Activated CD4-positive, alpha-beta T cell treated with anti-CD3 and anti-CD28 coated beads, Interleukin-2, amount 50 U/mL, for 16 hours (primary cell): ENCODE results near the gene CNKSR1.
A peak's percentile ranks its signal among the peaks of the same experiment; 100 is the strongest.
"Not testable (repeated sequence)": the region's sequence is repeated elsewhere in the genome, so short reads cannot be mapped to it uniquely, and the experiment has no call there.

Experiments
- DNase-seq: peaks from one replicate; pipeline ENCODE4 v3.0.0-alpha.2; 2020

The CNKSR1 gene

DNA sequence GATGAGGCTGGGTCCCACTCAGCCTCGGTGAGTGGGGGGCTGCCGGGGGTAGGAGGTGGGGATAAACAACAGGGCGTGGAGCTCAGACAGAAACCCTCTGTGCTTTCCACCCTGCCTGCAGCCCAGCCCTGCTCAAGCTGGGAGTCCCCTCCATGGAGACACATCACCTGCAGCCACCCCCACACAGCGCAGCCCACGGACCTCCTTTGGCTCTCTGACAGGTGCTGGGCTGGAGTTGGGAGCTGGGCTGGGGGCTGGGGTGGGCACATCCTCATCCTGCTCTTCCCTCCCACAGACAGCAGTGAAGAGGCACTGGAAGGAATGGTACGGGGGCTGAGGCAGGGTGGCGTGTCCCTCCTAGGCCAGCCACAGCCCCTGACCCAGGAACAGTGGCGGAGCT is 11.2 kb downstream of the CNKSR1 start:
- DNase-seq = no peak

DNA sequence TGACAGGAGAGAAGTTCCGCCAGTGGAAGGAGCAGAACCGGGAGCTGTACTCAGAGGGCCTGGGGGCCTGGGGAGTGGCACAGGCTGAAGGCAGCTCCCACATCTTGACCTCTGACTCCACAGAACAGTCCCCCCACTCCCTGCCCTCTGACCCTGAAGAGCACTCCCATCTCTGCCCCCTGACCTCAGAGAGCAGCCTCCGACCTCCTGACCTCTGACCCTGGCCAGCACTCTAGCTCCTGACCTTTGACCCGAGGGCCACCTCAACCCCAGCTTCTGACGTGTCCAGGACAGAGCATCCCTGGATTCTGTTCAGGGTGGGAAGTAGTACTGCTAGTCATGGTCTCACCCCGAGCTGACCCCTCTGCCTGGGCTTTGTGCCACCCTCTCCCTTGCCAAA is 12.0 kb downstream of the CNKSR1 start:
- DNase-seq = no peak

DNA sequence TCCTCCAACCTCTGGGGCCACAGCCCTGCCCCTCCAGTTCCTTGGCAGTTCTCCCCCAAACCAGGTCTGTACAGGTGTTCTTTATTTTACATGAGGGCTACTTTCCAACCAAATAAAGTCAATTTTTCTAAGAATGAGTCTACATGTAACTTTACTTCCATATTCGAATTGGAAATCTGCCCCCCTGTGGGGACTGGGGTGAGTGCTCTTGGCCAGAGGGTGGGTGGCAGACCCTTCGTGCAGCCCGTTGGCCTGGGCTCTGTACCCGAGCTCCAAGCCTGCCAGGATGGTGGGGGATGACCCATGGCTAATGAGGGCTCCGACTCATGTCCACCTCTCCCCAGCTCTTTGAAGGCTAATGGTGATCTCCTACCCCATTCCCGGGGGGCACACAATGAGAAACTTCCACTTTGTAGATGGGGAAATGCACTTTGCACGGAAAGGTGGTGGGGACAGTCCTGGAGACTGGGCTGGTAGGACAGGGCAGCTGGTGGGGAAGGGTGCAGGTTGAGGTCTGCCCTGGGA is 12.5 kb downstream of the CNKSR1 start:
- no peak for DNase-seq

DNA sequence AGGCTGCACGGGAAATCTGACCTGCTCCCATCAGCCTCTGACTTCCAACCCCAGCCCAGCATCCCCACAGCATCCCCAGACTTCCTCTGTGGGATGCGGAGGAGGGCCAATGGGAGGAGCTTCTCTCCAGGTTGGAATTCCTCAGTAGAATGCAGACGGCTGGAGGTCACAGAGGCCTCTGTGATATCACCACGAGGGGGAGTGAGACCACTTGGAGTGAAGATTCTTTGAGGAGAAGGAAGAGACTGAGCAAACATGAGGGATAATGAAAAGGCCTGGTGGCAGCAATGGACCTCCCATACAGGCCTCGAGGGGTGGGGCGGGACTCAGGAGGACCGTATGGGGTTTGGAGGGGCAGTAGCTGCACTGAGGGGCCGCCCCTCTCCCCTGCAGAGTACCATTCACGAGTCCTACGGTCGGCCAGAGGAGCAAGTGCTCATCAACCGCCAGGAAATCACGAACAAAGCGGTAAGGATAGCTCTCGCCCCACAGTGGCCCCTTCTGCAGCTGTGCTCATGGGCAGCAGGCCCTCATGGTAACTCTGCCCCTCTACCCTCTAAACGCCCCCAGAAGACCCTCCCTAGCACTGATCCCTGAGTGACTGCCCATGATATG is 13.2 kb downstream of the CNKSR1 start, which contains the start of gene CATSPER4:
Gene CATSPER4 (plus strand): TSS at position 230 of the 615 bp plus-strand sequence. CDS start 26 bp downstream, at position 256.
- no peak for DNase-seq

DNA sequence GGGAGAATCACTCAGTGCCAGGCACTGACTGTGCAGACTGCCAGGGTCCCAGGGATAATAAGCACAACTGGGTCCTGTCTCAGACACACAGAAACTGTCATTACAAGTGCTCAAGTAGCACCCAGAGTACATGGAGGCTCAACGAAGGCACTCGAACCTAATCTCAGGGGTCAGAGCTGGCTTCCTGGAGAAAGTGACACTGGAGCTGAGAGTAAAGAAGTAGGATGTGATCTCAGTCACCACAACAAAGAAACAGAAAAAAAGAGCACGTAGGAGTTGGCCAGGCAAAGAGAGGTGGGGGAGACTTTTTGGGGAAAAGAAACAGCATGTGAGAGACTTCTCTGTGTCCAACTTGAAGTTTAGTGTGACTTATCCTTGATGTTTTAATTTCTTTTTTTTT is 14.4 kb downstream of the CNKSR1 start:
- DNase-seq = no peak

DNA sequence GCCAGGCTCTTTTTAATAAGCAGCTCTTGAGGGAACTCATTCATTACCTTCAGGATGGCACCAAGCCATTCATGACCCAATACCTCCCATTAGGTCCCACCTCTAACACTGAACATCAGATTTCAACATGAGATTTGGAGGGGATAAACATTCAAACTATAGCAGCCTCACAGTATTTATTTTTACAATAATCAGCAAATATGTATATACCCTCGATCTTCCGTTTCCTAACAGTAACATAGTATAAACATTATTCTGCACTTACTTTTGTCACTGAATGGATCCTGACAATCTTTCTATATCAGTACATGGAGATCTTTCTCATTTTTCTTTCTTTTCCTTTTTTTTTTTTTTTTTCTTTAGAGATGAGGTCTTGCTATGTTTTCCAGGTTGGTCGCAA is 18.5 kb downstream of the CNKSR1 start:
- no peak for DNase-seq

DNA sequence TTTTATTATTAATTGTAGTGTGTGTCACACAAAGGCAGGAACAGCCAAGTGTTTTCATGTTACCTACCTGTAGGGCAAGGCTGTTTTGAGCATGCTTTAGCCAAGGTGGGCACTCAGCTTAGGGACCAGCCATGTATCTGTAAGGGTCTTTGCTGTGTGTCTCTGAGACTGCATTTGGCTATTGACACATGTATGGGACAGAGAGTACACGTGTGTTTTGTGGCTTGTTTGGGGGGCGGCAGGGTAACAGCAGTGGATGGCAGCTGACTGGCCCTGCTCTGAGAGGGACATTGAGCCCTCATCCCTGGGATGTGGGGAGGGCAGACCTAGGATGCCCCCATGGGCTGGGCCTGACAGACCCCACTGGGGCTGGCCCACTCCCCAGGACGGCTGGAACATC is 20.0 kb downstream of the CNKSR1 start:
- DNase-seq = no peak

DNA sequence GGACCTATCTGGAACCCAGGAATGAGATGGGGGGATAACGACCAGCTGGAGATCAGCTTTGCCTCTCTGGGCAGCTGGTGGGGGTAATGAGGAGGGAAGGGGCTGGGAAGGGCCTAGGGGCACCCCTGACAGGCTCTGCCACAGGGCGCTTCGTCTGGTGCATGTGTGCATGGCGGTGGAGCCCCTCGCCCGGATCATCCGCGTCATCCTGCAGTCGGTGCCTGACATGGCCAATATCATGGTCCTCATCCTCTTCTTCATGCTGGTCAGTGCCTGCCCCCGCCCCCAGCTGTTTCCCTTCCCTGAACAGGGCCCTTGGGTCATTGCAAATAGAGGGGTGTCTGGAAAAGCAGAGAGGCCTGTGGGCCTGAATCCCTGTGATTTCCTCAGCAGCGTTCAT is 20.5 kb downstream of the CNKSR1 start:
- DNase-seq = no peak

DNA sequence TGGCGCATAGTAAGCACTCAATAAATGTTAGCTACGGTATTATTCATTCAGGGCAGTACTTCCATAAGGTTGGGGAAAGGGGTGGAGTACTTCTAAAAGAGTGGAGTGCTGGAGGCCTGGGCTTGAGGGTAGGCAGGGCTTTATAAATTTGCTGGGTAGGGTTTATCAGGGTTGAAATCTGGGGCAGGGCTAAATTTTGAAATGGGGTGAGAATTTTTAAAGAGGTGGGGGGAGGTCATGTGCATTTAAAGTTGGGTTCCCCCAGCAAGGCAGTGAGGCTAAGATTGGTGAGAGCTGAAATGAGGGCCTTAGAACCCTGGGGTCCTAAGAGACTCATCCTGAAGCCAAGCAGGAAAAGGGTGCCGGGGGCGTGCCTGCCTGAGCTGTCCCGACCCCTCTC is 23.1 kb downstream of the CNKSR1 start:
- no peak for DNase-seq

DNA sequence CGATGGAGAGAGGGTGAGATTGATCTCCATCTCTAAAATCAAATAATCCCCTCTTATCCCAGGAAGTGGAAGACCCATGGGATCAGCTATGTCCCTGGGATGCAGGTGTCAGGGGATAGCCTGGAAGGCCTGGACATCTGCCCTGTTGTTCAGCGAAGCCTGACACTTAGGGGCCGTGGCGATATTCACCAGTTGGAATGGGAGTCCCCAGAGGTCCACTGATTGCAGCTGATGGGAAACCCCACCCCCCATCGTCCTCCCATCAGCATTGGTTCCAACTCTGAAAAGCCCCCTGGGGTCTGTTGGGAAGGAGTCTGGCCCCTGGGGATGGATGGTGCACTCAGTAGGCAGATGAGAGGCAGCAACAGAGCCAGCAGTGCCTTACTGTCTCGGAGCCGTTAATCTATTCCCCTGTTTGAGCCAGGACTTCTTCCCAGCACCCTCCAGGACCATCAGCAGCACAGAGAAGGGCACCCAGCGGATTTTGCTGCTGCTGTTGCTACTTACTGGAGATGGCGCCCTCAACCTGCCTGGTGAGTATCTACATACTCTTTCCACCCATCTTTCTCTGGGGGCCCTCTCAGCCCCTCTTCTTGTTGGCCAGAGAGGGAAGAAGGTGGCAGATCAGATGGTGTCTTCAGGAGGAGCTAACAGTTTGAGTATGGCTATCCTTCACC is 26.5 kb downstream of the CNKSR1 start:
- no peak for DNase-seq

DNA sequence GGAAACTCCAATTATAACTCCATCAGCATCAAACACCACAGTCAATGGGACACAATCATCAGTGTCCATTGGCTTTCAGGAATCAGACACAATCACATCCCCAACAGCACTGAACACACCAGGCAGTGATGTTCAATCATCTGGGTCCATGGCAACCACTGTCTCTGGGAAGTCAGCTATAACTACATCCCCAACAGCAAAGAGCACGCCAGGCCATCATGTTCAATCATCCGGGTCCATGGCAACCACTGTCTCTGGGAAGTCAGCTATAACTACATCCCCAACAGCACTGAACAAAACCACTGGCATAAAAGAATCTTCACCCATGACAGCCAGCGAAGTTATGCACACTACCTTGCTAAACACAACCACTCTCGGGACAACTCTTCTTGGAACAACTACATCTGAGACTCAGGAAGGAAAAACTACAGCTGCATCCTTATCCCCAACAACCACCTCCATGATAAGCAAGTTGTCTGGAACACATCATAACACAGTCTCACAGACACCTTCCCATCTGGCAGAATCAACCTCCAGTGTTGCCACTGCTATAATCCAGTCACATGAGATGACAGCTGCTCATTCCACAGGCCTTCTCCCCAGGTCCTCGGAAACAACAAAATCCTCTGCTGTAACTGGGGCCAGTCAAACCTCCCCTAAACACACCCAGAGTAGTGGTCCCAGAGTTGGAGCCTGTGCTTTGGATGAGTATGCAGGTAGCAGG is 33.0 kb downstream of the CNKSR1 start:
- no peak for DNase-seq

DNA sequence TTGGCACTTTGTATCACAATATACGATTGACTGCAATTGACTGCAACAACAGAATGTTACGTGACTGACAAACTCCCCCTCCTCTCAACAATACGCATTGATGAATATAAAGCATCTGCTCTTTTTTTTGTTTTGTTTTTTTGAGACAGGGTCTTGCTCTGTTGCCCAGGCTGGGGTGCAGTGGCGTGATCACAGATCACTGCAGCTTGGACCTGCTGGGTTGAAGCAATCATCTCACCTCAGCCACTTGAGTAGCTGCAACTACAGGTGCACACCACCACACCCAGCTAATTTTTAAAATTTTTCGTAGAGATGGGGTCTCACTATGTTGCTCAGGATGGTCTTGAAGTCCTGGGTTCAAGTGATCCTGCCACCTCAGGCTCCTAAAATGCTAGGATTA is 35.4 kb downstream of the CNKSR1 start:
- DNase-seq = no peak

DNA sequence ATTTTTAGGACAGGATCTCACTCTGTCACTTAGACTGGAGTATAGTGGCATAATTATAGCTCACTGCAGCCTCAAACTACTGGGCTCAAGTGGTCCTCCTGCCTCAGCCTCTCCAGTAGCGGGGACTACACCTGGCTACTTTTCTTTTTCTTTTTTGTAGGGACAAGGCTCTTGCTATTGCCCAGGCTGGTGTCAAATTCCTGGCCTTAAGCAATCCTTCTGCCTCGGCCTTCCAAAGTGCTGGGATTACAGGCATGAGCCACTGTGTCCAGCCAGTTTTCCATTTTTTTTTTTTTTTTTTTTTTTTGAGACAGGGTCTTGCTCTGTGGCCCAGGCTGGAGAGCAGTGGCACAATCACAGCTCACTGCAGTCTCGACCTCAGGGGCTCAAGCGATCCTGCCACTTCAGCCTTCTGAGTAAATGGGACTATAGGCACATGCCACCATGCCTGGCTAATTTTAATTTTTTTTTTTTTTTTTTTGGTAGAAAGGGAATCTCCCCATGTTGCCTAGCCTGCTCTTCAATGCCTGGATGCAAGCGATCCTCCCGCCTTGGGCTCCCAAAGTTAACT is 36.1 kb downstream of the CNKSR1 start:
- no peak for DNase-seq

DNA sequence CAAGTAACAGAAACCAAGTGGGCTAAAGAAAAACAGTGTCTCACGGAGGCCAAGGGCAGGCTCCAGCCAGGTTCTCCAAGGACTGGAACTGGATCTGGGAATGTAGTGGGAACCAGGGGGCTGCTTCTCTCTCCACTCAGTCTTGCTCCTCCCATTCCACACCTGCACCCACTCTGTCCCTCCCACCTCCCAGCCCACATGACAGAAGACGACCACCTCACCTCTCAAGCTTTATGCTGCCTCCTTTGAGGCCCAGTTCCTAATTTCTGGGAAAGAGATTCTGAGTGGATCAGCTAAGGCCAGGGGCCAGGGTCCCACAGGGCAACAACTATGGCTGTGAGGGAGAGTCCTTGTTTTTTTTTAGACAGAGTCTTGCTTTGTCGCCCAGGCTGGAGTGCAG is 38.0 kb downstream of the CNKSR1 start:
- DNase-seq = no peak

DNA sequence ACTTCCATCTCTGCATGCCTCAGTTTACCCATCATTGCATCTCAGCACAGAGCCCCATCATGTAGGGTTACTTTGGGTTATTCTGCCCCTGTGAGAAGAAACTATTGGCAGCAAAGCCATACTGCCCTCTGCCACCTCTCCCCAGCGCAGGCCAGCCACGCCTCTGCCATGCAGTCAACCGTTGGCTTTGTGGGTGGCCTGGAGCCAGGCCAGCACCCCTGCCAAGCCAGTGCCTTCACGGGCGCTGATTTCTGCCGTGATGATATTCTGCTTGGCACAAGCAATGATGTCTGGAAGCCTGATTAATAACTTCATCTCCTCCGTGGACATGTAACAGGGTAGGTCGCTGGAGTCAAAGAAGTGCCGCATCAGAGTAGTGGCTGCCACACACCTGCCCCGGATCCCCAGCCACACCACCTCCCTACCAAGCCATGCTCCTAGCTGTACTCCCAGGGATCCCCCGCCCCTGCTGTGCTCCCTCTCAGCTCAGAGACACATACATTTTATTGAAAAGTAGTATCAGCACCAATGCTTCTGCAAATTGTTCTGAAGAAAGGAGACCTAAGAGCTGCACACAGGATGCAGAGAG is 41.7 kb downstream of the CNKSR1 start:
- DNase-seq = no peak

DNA sequence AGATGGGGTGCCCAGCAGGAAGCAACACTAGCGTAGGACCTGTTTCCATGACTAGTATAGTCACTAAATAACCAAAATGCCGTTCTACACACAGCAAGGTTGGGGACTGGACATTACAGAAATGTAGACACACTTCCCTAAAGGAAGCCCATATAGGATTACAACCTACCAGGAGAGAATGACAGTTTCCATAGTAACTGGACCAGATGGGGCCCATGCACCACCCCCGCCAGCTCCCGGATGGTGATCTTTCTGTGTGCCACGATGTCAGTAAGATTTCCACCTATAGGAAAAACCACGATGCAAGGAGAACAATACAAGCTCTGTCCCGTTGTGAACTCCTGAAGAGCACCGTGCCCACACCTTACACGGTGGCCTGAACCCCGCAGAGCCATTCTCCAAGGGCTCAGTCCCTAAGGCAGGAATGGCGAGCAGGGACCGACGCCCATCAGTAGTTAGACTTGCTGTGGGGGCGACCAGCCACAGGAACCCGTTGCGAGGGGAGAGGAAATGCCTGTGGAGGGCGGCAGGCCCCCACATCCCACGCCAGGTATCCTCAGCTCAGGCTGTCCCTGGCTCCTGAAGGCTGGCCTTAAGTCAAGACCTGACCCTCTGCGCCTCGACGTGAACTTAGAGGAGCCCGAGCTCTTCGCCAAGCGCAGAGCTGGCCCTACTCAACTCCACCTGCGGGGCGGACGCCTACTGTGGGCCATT is 43.1 kb downstream of the CNKSR1 start:
- no peak for DNase-seq

DNA sequence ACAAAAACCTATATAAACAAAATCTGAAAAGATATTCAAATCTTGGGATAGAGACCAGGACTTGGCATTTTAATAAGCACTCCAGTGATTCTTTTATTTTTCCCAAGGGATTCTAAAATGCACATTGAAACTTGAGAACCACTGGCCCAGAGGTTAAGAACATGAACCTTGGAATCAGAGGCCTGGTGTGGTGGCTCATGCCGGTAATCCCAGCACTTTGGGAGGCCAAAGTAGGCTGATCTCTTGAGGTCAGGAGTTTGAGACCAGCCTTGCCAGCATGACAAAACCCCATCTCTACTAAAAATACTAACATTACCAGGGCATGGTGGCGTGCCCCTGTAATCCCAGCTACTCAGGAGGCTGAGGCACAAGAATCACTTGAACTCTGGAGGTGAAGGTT is 43.8 kb downstream of the CNKSR1 start:
- DNase-seq = no peak

DNA sequence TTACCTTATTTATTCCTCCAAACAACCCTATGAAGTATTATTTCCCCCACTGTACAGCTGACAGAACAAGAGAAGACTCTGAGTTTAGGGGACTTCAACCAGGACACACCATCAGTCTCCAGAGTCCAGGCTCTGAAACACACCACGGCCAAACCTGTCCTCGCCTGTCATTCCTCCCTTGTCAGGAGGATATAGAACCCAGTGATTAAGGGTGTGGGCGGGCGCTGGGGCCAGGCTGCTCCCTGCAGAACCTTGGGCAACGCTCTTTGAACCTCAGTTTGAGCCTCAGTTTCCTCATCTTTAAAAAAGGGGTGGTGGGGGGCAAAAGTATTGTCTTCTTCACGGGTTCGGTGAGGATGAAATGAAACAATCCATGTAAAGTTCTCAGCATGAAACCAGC is 47.3 kb downstream of the CNKSR1 start:
- no peak for DNase-seq

DNA sequence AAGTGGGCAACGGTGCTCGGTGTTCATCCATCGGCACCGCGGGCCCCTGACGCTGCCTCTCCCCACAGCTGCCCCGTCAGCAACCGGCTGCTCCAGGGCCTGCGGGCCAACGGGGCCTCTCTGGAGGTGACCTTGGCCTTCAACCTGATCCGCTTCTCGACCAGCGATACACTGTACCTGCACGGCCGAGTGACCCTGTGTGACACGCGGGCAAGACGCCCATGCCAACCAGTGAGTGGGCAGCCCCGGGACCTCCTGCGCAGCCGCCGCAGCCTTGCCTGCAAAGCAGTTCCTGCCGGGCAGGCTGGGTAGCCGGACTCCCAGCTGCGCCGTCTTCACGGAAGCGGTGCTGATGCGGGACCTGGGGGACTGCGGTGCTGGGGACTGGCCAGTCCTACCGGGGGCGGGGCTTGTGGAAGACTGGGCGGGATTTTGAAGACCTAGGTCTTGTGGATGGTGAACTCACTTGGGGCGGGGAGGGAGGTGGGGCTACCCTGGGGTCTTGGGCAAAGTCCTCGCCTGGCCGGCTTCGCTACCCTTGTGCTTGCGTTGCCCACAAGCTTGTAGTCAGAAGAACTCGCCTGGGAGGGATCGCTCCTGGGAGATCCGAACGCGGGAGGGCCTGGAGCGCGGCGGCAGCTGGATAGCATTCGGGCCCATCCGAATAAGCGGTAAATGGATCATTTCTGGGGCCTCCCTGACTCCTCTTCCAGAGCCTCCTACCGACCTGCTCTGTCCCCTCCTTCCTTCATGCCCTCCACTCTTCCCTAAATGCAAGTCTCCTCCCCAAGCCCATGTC is 47.9 kb downstream of the CNKSR1 start:
- peak; percentile 34 for DNase-seq

DNA sequence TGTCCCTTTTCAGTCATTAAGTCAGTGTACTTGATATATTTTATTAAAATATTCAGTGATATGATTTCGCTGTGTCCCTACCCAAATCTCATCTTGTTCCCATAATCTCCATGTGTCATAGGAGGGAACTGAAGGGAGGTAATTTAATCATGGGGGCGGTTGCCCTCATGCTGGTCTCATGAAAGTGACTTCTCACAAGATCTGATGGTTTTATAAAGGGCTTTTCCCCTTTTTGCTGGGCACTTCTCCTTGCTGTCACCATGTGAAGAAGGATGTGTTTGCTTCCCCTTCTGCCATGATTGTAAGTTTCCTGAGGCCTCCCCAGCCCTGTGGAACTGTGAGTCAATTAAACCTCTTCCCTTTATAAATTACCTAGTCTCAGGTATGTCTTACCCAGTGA is 53.4 kb downstream of the CNKSR1 start:
- DNase-seq = not testable (repeated sequence)

DNA sequence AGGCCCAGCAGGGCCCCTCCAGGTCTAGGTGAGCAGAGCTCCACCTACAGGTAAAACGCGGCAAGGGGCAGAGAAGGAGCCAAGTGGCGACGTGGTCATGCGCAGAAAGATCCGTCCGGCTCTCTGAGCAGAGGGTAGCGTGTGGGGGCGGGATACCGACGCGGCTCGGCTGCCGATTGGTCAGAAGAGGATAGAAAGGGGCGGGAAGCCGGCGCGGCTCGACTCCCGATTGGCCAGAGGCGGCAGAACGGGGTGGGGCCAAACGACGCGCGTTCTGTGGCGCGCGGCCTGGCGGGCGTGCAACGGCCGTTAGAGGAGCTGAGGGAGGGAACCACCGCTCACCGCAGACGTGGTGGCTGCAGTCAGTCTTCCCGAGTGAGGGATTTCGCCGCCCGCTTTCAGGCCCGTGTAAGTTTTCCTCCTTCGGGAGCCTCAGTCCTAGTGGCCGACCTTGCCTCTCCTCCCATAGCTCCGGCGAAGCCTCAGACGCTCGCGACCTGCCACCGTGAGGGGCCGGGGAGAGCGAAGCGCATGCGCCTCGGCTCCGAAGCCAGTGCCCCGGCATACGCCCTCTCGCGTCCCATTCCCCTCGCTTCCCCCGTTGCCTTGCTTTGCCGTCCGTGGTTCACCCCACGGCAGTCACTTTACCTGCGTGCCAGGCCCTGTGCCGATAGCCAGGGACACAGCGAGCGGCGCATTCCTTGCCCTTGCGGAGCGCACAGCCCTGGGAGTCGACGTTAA is 56.8 kb downstream of the CNKSR1 start, which contains the start of gene CEP85:
Gene CEP85 (plus strand): TSS at position 298 of the 741 bp plus-strand sequence. CDS start 5,584 bp downstream, outside the sequence.
- DNase-seq = peak; percentile 99
